IMR-90 (cell line): ENCODE measurements around the gene NT5DC3. TPM values are rescaled to one million over a fixed set of nuclear protein-coding genes. Genes with fewer than 3 reads are reported as not detected.

Experiments used
- ATAC-seq: fragments of 200-7000 bp; cut with Tn5 transposase; 2 replicates; pipeline ENCODE4 v1.9.1; 2020; ENCODE audit warnings: low read depth, mild to moderate bottlenecking, moderate library complexity
- BruUV-seq: library from RNA; stranded (reverse); fragments of 400-500 nt; replicated peaks from 2 replicates; lab custom pipeline; 2021; lab: Mats Ljungman, UMichigan
- CTCF ChIA-PET: fragments of 300-600 bp; formaldehyde crosslinking; extraction: SDS; loops from one replicate; lab custom pipeline; 2021; ENCODE audit warnings: antibody characterized with exemption; lab: Yijun Ruan, JAX
- POLR2A ChIA-PET: fragments of 300-600 bp; sonication (Branson Sonifier 250); formaldehyde crosslinking; loops from one replicate; lab custom pipeline; 2022; ENCODE audit warnings: antibody characterized with exemption; ENCODE audit not compliant: unreplicated experiment; lab: Charles Lee
- DNase-seq: peaks from one replicate; pipeline ENCODE4 v3.0.0; 2013
- H2AFZ ChIP-seq: replicated peaks from 2 replicates; pipeline ENCODE3; 2013; ENCODE audit warnings: low read length, mild to moderate bottlenecking; ENCODE audit not compliant: poor library complexity
- H2AK5ac ChIP-seq: 2 replicates; pipeline ENCODE4 v1.6.1; 2013; ENCODE audit warnings: low read depth, low read length, inconsistent platforms
- H2AK9ac ChIP-seq: replicated peaks from 2 replicates; pipeline ENCODE3; 2013; ENCODE audit warnings: mild to moderate bottlenecking, low read depth, low read length, moderate library complexity; ENCODE audit not compliant: poor library complexity
- H2BK120ac ChIP-seq: 2 replicates; pipeline ENCODE4 v1.6.1; 2013; ENCODE audit warnings: low read depth, low read length, inconsistent platforms
- H2BK15ac ChIP-seq: 3 replicates; pipeline ENCODE4 v1.6.1; 2013; ENCODE audit warnings: low read depth, low read length, inconsistent platforms
- H2BK20ac ChIP-seq: 2 replicates; pipeline ENCODE4 v1.6.1; 2013; ENCODE audit warnings: low read depth, mild to moderate bottlenecking, inconsistent platforms, low read length, moderate library complexity
- H2BK5ac ChIP-seq: 2 replicates; pipeline ENCODE4 v1.6.1; 2013; ENCODE audit warnings: mild to moderate bottlenecking, low read depth, low read length, inconsistent platforms; ENCODE audit not compliant: poor library complexity, severe bottlenecking
- H3K14ac ChIP-seq: replicated peaks from 2 replicates; pipeline ENCODE4 v1.6.1; 2013; ENCODE audit warnings: low read depth, low read length, inconsistent platforms
- H3K18ac ChIP-seq: 2 replicates; pipeline ENCODE4 v1.6.1; 2013; ENCODE audit warnings: low read depth, low read length, control low read depth
- H3K23ac ChIP-seq: 2 replicates; pipeline ENCODE4 v1.6.1; 2013; ENCODE audit warnings: low read depth, low read length, inconsistent platforms
- H3K27ac ChIP-seq: 2 replicates; pipeline ENCODE4 v1.5.1; 2013; ENCODE audit warnings: mild to moderate bottlenecking, control low read depth, low read length; ENCODE audit not compliant: insufficient read depth
- H3K27me3 ChIP-seq: 2 replicates; pipeline ENCODE4 v1.6.1; 2013; ENCODE audit warnings: low read length; ENCODE audit not compliant: control insufficient read depth, insufficient read depth
- H3K36me3 ChIP-seq: 2 replicates; pipeline ENCODE4 v1.6.1; 2013; ENCODE audit warnings: low read length, mixed read lengths; ENCODE audit not compliant: control insufficient read depth, insufficient read depth
- H3K4ac ChIP-seq: 2 replicates; pipeline ENCODE4 v1.6.1; 2013; ENCODE audit warnings: low read depth, low read length, inconsistent platforms
- H3K4me1 ChIP-seq: 2 replicates; pipeline ENCODE4 v1.6.1; 2013; ENCODE audit warnings: low read length, mixed read lengths; ENCODE audit not compliant: control insufficient read depth, insufficient read depth
- H3K4me2 ChIP-seq: 2 replicates; pipeline ENCODE4 v1.6.1; 2013; ENCODE audit warnings: low read depth, mild to moderate bottlenecking, control low read depth, low read length, moderate library complexity
- H3K4me3 ChIP-seq: 2 replicates; pipeline ENCODE4 v1.5.1; 2013; ENCODE audit warnings: low read depth, mild to moderate bottlenecking, control low read depth, low read length, moderate library complexity; ENCODE audit not compliant: insufficient read depth
- H3K56ac ChIP-seq: 2 replicates; pipeline ENCODE4 v1.6.1; 2013; ENCODE audit warnings: low read length, inconsistent platforms; ENCODE audit not compliant: insufficient read depth; ENCODE audit errors: extremely low read depth
- H3K79me1 ChIP-seq, 2 experiments: 2 replicates each; pipeline ENCODE4 v1.6.1; 2013; ENCODE audit warnings: low read length in 2 of 2, inconsistent platforms in 1 of 2, low read depth in 1 of 2
- H3K9ac ChIP-seq: 2 replicates; pipeline ENCODE4 v1.6.1; 2013; ENCODE audit warnings: low read depth, low read length, control low read depth
- H3K9me1 ChIP-seq: 2 replicates; pipeline ENCODE4 v1.6.1; 2013; ENCODE audit warnings: low read length, inconsistent platforms; ENCODE audit not compliant: insufficient read depth
- H3K9me3 ChIP-seq: 2 replicates; pipeline ENCODE4 v1.6.1; 2013; ENCODE audit warnings: low read length; ENCODE audit not compliant: control insufficient read depth, insufficient read depth
- H4K20me1 ChIP-seq: 2 replicates; pipeline ENCODE4 v1.6.1; 2013; ENCODE audit warnings: low read length, inconsistent platforms; ENCODE audit not compliant: insufficient read depth
- H4K5ac ChIP-seq: 2 replicates; pipeline ENCODE4 v1.6.1; 2013; ENCODE audit warnings: mild to moderate bottlenecking, low read depth, low read length, control low read depth
- H4K8ac ChIP-seq, 2 experiments: 2 replicates each; pipeline ENCODE4 v1.6.1; 2013; ENCODE audit warnings: low read depth in 2 of 2, low read length in 2 of 2, control low read depth in 1 of 2, inconsistent platforms in 1 of 2
- H4K91ac ChIP-seq: 2 replicates; pipeline ENCODE4 v1.6.1; 2013; ENCODE audit warnings: low read depth, low read length, inconsistent platforms; ENCODE audit not compliant: insufficient read depth
- BHLHE40 ChIP-seq: fragments of 150-350 bp; IDR thresholded peaks from 2 replicates; pipeline ENCODE4 v1.6.1; 2016; ENCODE audit warnings: mild to moderate bottlenecking, low read depth, low read length
- NFE2L2 ChIP-seq: fragments of 150-350 bp; IDR thresholded peaks from 2 replicates; pipeline ENCODE4 v1.6.1; 2016; ENCODE audit warnings: low read depth, mild to moderate bottlenecking, low read length
- RAD21 ChIP-seq: IDR thresholded peaks from 2 replicates; pipeline ENCODE4 v1.6.1; 2012; ENCODE audit warnings: low read length, improper control_type of control experiment
- RCOR1 ChIP-seq: IDR thresholded peaks from 2 replicates; pipeline ENCODE4 v1.6.1; 2012; ENCODE audit warnings: mild to moderate bottlenecking, low read length, improper control_type of control experiment; ENCODE audit not compliant: insufficient replicate concordance
- WGBS, 2 experiments: methylation state at CpG; one replicate each; pipeline versions ENCODE4 v1.1.5 to v1.1.7; 2013; ENCODE audit warnings: missing lambda C conversion rate in 2 of 2; ENCODE audit not compliant: insufficient read length in 1 of 2; ENCODE audit errors: extremely low coverage in 2 of 2; 5-methylcytosine and 5-hydroxymethylcytosine counted together
- dilution Hi-C: fragments of 300-500 bp; cut with HindIII; formaldehyde crosslinking; loops from one replicate; pipeline ENCODE4 v1.14.3; 2018; ENCODE audit warnings: low sequenced_read_pairs; ENCODE audit not compliant: unreplicated experiment
- in situ Hi-C: fragments of 300-500 bp; cut with MboI; formaldehyde crosslinking; loops from 3 replicates; pipeline ENCODE4 v1.14.3; 2019; ENCODE audit warnings: low sequenced_read_pairs, inconsistent platforms, mixed read lengths
- intact Hi-C: fragments of 100-400 bp; cut with micrococcal nuclease; formaldehyde crosslinking; loops from 2 replicates; pipeline ENCODE4 v1.10.0; 2022
- polyA plus RNA-seq, 3 experiments: library from polyadenylated mRNA; depleted of rRNA; stranded (reverse); fragments of >200 nt; gene quantifications; 2 replicates each; pipeline ENCODE4 v1.2.3, GENCODE V29; 2012; ENCODE audit warnings: low replicate concordance in 1 of 3
- total RNA-seq: library from RNA; depleted of rRNA; stranded (reverse); fragments of >200 nt; gene quantifications from 2 replicates; pipeline ENCODE4 v1.2.3, GENCODE V29; 2012

The NT5DC3 gene
- total and polyA plus RNA-seq, 2 of the 4 experiments (the other 2 are of a cell fraction): 7.3 to 17.6 TPM

DNA sequence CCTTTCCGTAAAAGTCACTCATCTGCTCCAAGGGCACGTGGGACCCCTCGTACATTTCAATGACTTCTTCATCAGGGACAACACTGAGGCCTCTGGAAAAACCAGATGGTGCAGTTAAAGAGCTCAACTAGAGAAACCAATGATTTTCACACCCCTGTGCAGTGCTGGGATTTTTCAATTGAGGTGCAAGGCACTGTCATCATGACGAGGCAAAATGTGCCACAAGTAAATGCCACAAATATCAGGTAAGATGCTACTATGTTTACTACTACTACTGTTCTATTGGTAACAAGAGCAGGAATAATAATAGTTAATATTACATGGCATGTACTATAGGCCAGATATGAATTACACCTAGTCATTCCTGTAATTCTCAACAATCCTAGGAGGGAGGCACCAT, 42.4 kb downstream of the NT5DC3 start:
- WGBS, 2 experiments: 90% methylated on average over 2 of the region's 4 CpGs; no CpG with 5 or more reads in 1 of the 2 experiments
- TF ChIP-seq NFE2L2: peak; percentile 35; the same call in 1 of the 2 replicates
- TF ChIP-seq RAD21: no peak
- TF ChIP-seq RCOR1: no peak
- TF ChIP-seq BHLHE40: no peak
- no peak overlapping the region for H4K5ac ChIP-seq
- ChIA-PET CTCF (no interaction called here), POLR2A (no interaction called here)
- H3K9ac ChIP-seq: no peak overlapping the region
- no peaks in the 10 kb centered on the region for H3K27me3 ChIP-seq
- H3K9me1 ChIP-seq: peaks cover 14% of the 10 kb centered on the region
- H2BK15ac ChIP-seq: no peak overlapping the region
- no peak overlapping the region for H3K4me2 ChIP-seq
- H2BK20ac ChIP-seq: no peak overlapping the region
- peaks cover 9% of the 10 kb centered on the region for H3K36me3 ChIP-seq
- intact Hi-C loops (no loop called here), in situ Hi-C loops (no loop called here), dilution Hi-C loops (no loop called here)
- no peak overlapping the region for H3K56ac ChIP-seq
- no peak overlapping the region for H3K14ac ChIP-seq
- H3K18ac ChIP-seq: no peak overlapping the region
- H4K20me1 ChIP-seq: 0 out of 2 replicates have a peak, but pooled peaks cover 3% of the 10 kb centered on the region
- no peak overlapping the region for H3K27ac ChIP-seq
- BruUV-seq: no TSS peak
- H3K4ac ChIP-seq: no peak overlapping the region
- no peak overlapping the region for H4K8ac ChIP-seq
- DNase-seq (no peak), ATAC-seq (no peak)
- no peaks in the 10 kb centered on the region for H3K9me3 ChIP-seq
- no peak overlapping the region for H2AK9ac ChIP-seq
- no peak overlapping the region for H3K4me3 ChIP-seq
- peaks cover 15% of the 10 kb centered on the region for H3K4me1 ChIP-seq
- peaks cover 0 to 35% of the 10 kb centered on the region in 2 experiments; a peak in 3 of 4 replicates for H3K79me1 ChIP-seq
- H3K23ac ChIP-seq: no peak overlapping the region
- H4K91ac ChIP-seq: no peak overlapping the region
- no peak overlapping the region for H2BK120ac ChIP-seq
- no peak overlapping the region for H2AFZ ChIP-seq
- no peak overlapping the region for H2BK5ac ChIP-seq
- H2AK5ac ChIP-seq: no peak overlapping the region
